HG02642 (cell line): ENCODE results near the gene ARHGAP11A.
A peak's percentile ranks its signal among the peaks of the same experiment; 100 is the strongest.
"Not testable (repeated sequence)": the region's sequence is repeated elsewhere in the genome, so short reads cannot be mapped to it uniquely, and the experiment has no call there.

Experiments
- ATAC-seq: cut with Tn5 transposase; IDR thresholded peaks from one replicate; pipeline ENCODE4 v1.9.1; 2021; ENCODE audit warnings: mild to moderate bottlenecking; ENCODE audit not compliant: unreplicated experiment, poor library complexity

ARHGAP11A gene

GRCh38 chr15:32615051-32615870 is at the start of gene ARHGAP11A:
ARHGAP11A (plus strand) TSS chr15:32615504; CDS start chr15:32616212, 708 bp downstream.
- peak; percentile 88 for ATAC-seq

- ATAC-seq, result not testable (repeated sequence)
Observed at GRCh38 chr15:32568988-32569387, 46.3 kb upstream of the ARHGAP11A start.

- ATAC-seq, result not testable (repeated sequence)
Observed at GRCh38 chr15:32578482-32578881, 36.8 kb upstream of the ARHGAP11A start.

GRCh38 chr15:32585844-32586243 is 29.5 kb upstream of the ARHGAP11A start:
- ATAC-seq, result not testable (repeated sequence)

- not testable (repeated sequence) for ATAC-seq
Observed at GRCh38 chr15:32593151-32593550, 22.2 kb upstream of the ARHGAP11A start, which contains the start of gene GOLGA8N. GOLGA8N (plus strand) TSS chr15:32593456.

GRCh38 chr15:32609518-32609917 is 5.8 kb upstream of the ARHGAP11A start:
- ATAC-seq, result not testable (repeated sequence)

- not testable (repeated sequence) for ATAC-seq
Observed at GRCh38 chr15:32610719-32611118, 4.6 kb upstream of the ARHGAP11A start.

GRCh38 chr15:32614712-32615050 is 623 bp upstream of the ARHGAP11A start:
- peak; percentile 28 for ATAC-seq

- ATAC-seq, result peak; percentile 21
Observed at GRCh38 chr15:32615871-32616426, 645 bp downstream of the ARHGAP11A start.

GRCh38 chr15:32636410-32636809 is 21.1 kb downstream of the ARHGAP11A start:
- no peak for ATAC-seq

- ATAC-seq, result no peak
Observed at GRCh38 chr15:32636908-32637567, 21.7 kb downstream of the ARHGAP11A start.

- ATAC-seq, result no peak
Observed at GRCh38 chr15:32637704-32638103, 22.4 kb downstream of the ARHGAP11A start.

- no peak for ATAC-seq
Observed at GRCh38 chr15:32641517-32642059, 26.3 kb downstream of the ARHGAP11A start, which contains the start of gene SCG5. SCG5 (plus strand) TSS chr15:32641710; CDS start chr15:32643593, 1,883 bp downstream.

- no peak for ATAC-seq
Observed at GRCh38 chr15:32642667-32643435, 27.5 kb downstream of the ARHGAP11A start.

- ATAC-seq, result no peak
Observed at GRCh38 chr15:32643907-32644445, 28.7 kb downstream of the ARHGAP11A start.

- no peak for ATAC-seq
Observed at GRCh38 chr15:32646291-32646690, 31.0 kb downstream of the ARHGAP11A start.

- no peak for ATAC-seq
Observed at GRCh38 chr15:32649342-32649741, 34.0 kb downstream of the ARHGAP11A start.

GRCh38 chr15:32651229-32651837 is 36.0 kb downstream of the ARHGAP11A start:
- ATAC-seq, result peak; percentile 89

- ATAC-seq, result no peak
Observed at GRCh38 chr15:32652178-32652577, 36.9 kb downstream of the ARHGAP11A start.
